Adipocyte (in vitro differentiated cells): Measurements from ENCODE around the gene MMP21.

Experiments used
- DNase-seq: peaks from one replicate; pipeline ENCODE4 v3.0.0-alpha.2; 2015; ENCODE audit warnings: low read depth
- H3K27me3 ChIP-seq: replicated peaks from 2 replicates; pipeline ENCODE4 v1.7.0; 2013; ENCODE audit warnings: mild to moderate bottlenecking, low read length, moderate library complexity; ENCODE audit not compliant: control insufficient read depth, insufficient read depth
- H3K36me3 ChIP-seq: 2 replicates; pipeline ENCODE4 v1.7.0; 2013; ENCODE audit warnings: low read length, mild to moderate bottlenecking, moderate library complexity; ENCODE audit not compliant: control insufficient read depth, insufficient read depth, severe bottlenecking
- H3K4me1 ChIP-seq: 2 replicates; pipeline ENCODE4 v1.7.0; 2013; ENCODE audit warnings: mild to moderate bottlenecking, low read length, moderate library complexity; ENCODE audit not compliant: control insufficient read depth, insufficient read depth
- H3K4me3 ChIP-seq: 2 replicates; pipeline ENCODE4 v1.7.0; 2013; ENCODE audit warnings: mild to moderate bottlenecking, low read length, moderate library complexity
- H3K9ac ChIP-seq: 2 replicates; pipeline ENCODE4 v1.7.0; 2013; ENCODE audit warnings: mild to moderate bottlenecking, low read length, moderate library complexity
- H3K9me3 ChIP-seq: 2 replicates; pipeline ENCODE4 v1.7.0; 2013; ENCODE audit warnings: mild to moderate bottlenecking, low read length, moderate library complexity; ENCODE audit not compliant: control insufficient read depth

Gene MMP21

GRCh38 chr10:125773687-125774543 lies 1.7 kb downstream of the MMP21 start:
- H3K36me3 ChIP-seq, result no peaks in the 10 kb centered on the region
- DNase-seq, result no peak

GRCh38 chr10:125772864-125773180 lies 2.8 kb downstream of the MMP21 start:
- no peaks in the 10 kb centered on the region for H3K27me3 ChIP-seq

More at GRCh38 chr10:125773687-125774543, 1.7 kb downstream of the MMP21 start:
- H3K9ac ChIP-seq, result no peak overlapping the region
- no peaks in the 10 kb centered on the region for H3K9me3 ChIP-seq
- no peaks in the 10 kb centered on the region for H3K27me3 ChIP-seq
- H3K4me1 ChIP-seq, result no peaks in the 10 kb centered on the region
- no peak overlapping the region for H3K4me3 ChIP-seq

GRCh38 chr10:125772112-125772863 lies 3.3 kb downstream of the MMP21 start:
- no peak overlapping the region for H3K9ac ChIP-seq
- no peak for DNase-seq

More at GRCh38 chr10:125772864-125773180, 2.8 kb downstream of the MMP21 start:
- DNase-seq, result no peak
- Histone ChIP-seq H3K4me3 (no peak overlapping the region), H3K36me3 (no peaks in the 10 kb centered on the region), H3K4me1 (peaks cover 7% of the 10 kb centered on the region), H3K9ac (no peak overlapping the region), H3K9me3 (no peaks in the 10 kb centered on the region)

GRCh38 chr10:125770844-125771243 lies 4.8 kb downstream of the MMP21 start:
- peaks cover 3% of the 10 kb centered on the region for H3K36me3 ChIP-seq
- H3K9ac ChIP-seq, result no peak overlapping the region
- no peak for DNase-seq
- peaks cover 7% of the 10 kb centered on the region for H3K4me1 ChIP-seq
- no peaks in the 10 kb centered on the region for H3K9me3 ChIP-seq
- no peaks in the 10 kb centered on the region for H3K27me3 ChIP-seq
- H3K4me3 ChIP-seq, result no peak overlapping the region

More at GRCh38 chr10:125772112-125772863, 3.3 kb downstream of the MMP21 start:
- Histone ChIP-seq H3K27me3 (no peaks in the 10 kb centered on the region), H3K4me1 (peaks cover 7% of the 10 kb centered on the region), H3K4me3 (no peak overlapping the region), H3K36me3 (no peaks in the 10 kb centered on the region), H3K9me3 (no peaks in the 10 kb centered on the region)

GRCh38 chr10:125769175-125769574 lies 6.4 kb downstream of the MMP21 start:
- no peaks in the 10 kb centered on the region for H3K27me3 ChIP-seq
- peaks cover 17% of the 10 kb centered on the region for H3K36me3 ChIP-seq
- H3K9ac ChIP-seq, result no peak overlapping the region
- H3K9me3 ChIP-seq, result no peaks in the 10 kb centered on the region
- DNase-seq, result no peak
- peaks cover 7% of the 10 kb centered on the region for H3K4me1 ChIP-seq
- H3K4me3 ChIP-seq, result no peak overlapping the region

GRCh38 chr10:125768219-125768855 lies 7.3 kb downstream of the MMP21 start:
- Histone ChIP-seq H3K4me1 (peaks cover 7% of the 10 kb centered on the region), H3K9ac (no peak overlapping the region), H3K4me3 (no peak overlapping the region), H3K9me3 (no peaks in the 10 kb centered on the region), H3K27me3 (no peaks in the 10 kb centered on the region), H3K36me3 (peaks cover 25% of the 10 kb centered on the region)
- peak; percentile 72 for DNase-seq

GRCh38 chr10:125766511-125766910 lies 9.1 kb downstream of the MMP21 start:
- peaks cover 40% of the 10 kb centered on the region for H3K36me3 ChIP-seq
- DNase-seq, result no peak
- no peaks in the 10 kb centered on the region for H3K9me3 ChIP-seq
- peaks cover 7% of the 10 kb centered on the region for H3K4me1 ChIP-seq
- H3K9ac ChIP-seq, result no peak overlapping the region
- H3K27me3 ChIP-seq, result no peaks in the 10 kb centered on the region
- no peak overlapping the region for H3K4me3 ChIP-seq

- Histone ChIP-seq H3K4me3 (no peak overlapping the region), H3K9ac (no peak overlapping the region), H3K9me3 (no peaks in the 10 kb centered on the region), H3K4me1 (peaks cover 7% of the 10 kb centered on the region), H3K27me3 (no peaks in the 10 kb centered on the region), H3K36me3 (peaks cover 45% of the 10 kb centered on the region)
- no peak for DNase-seq
Measured at GRCh38 chr10:125765835-125766234, 9.8 kb downstream of the MMP21 start.

- Histone ChIP-seq H3K9ac (no peak overlapping the region), H3K4me3 (no peak overlapping the region), H3K4me1 (peaks cover under 1% of the 10 kb centered on the region), H3K27me3 (no peaks in the 10 kb centered on the region), H3K9me3 (no peaks in the 10 kb centered on the region), H3K36me3 (peaks cover 72% of the 10 kb centered on the region)
- DNase-seq, result no peak
Measured at GRCh38 chr10:125762692-125763648, 12.7 kb downstream of the MMP21 start.

- H3K9me3 ChIP-seq, result no peaks in the 10 kb centered on the region
- H3K27me3 ChIP-seq, result no peaks in the 10 kb centered on the region
- DNase-seq, result no peak
- peaks cover 82% of the 10 kb centered on the region for H3K36me3 ChIP-seq
- no peaks in the 10 kb centered on the region for H3K4me1 ChIP-seq
- H3K9ac ChIP-seq, result no peak overlapping the region
- no peak overlapping the region for H3K4me3 ChIP-seq
Measured at GRCh38 chr10:125761961-125762360, 13.7 kb downstream of the MMP21 start.
